Fibroblast of gingiva (primary cell): ENCODE data around the gene SCRN1.

Source experiments
- DNase-seq: peaks from one replicate; pipeline ENCODE4 v3.0.0-alpha.2; 2011; ENCODE audit warnings: low read depth

Gene SCRN1

GRCh38 chr7:29890251-29890650 is 99.3 kb downstream of the SCRN1 start:
- DNase-seq: no peak

DNA sequence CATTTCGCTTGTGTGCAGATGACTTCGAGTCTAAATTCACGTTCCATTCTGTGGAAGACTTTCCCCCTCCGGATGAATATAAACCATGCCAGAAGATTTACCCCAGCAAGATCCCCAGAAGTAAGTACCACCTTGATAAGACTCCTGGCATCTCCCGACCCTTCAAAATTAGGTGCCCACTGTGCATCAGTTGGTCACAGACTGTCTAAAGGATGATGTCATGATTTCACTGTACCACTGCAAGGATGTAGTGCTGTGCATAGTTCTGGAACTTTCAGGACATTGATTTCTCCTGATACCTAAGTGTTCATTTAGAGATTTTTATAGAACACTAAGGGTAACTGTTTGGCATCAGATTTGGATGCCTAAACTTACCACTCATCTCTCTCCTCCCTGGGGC is 100.3 kb downstream of the SCRN1 start:
- no peak for DNase-seq

GRCh38 chr7:29888006-29888405 is 101.6 kb downstream of the SCRN1 start:
- DNase-seq: no peak

DNA sequence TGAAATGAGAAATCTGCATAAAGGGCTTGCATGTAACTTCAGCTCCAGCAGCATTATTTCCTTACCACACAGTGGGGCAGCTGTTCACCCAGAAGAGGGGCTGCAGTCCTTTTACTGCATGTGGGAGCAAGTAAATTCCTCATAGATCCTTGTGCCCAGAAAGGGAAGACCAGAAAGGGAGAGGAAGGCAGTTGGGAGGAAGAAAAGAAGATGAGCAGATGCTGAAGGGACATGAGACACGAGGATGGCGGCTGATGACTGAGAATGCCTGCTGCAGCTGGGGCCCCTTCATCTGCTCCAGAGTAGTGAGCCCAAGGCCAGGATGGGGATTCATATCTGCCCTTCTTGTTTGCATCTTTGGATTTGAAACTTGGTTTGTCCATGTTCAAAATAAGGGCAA is 102.8 kb downstream of the SCRN1 start:
- no peak for DNase-seq

DNA sequence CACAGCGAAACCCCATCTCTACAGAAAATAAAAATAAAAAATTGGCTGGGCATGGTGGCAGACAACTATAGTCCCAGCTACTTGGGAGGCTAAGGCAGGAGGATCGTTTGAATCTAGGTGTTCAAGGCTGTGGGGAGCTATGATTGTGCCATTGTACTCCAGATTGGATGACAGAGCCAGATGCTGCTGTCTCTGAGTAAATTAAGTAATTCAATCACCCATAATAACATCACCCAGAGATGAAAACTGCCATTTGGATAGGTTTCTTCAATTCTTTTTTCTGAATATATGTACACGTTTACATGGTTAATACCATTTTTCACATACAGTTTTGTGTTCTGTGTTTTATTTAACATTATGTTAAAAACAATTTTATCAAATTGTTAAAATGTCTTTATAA is 104.0 kb downstream of the SCRN1 start:
- no peak for DNase-seq

DNA sequence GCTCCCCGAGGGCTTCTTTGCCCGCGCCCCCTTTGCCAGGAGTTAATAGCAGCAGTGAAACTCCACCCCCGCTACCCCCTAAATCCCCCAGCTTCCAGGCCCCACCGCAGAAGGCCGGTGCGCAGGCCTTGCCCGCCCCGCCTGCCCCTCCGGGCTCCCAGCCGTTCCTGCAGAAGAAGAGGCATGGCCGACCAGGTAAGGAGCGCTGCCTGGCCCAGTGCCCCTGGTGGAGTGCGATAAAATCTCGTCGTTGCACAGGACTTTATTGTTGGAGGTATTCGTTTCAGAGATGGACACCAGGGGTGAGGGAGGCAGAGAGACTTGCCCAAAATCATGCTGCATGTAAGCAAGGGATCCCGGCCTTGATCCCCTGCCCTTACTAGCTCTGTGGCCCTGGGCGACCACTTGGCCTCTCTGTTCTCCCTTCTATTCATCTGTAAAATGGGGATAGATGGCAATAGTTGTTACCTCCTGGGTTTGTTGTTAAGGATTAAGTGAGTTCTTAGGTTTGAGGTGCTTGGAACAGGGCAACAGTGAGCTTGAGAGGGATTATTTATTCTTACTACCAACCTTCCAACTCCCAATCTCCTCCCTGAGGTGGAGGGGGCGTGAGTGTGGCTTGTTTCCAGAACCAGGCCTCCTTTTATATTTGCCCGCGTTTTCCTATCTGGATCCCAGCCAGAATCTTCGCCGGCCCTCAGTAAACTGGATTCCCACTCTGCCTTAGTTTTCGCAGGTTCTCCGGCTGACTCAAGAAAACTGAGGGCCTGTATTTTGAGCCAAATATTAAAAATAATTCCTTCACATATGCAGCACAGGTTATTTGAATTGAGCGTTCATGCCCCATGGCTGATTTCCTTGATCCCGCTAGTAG is 105.0 kb downstream of the SCRN1 start:
- no peak for DNase-seq

- DNase-seq: no peak
These were observed 105.9 kb downstream of the SCRN1 start for GRCh38 chr7:29883462-29884398.

GRCh38 chr7:29882481-29882880 is 107.1 kb downstream of the SCRN1 start:
- no peak for DNase-seq

- no peak for DNase-seq
These were observed 107.9 kb downstream of the SCRN1 start for GRCh38 chr7:29881724-29882123.

- peak; percentile 46 for DNase-seq
These were observed 110.0 kb downstream of the SCRN1 start for GRCh38 chr7:29879609-29880008.

- peak; percentile 24 for DNase-seq
These were observed 111.4 kb downstream of the SCRN1 start for GRCh38 chr7:29878081-29878688.

- no peak for DNase-seq
These were observed 112.4 kb downstream of the SCRN1 start for GRCh38 chr7:29877196-29877595.

DNA sequence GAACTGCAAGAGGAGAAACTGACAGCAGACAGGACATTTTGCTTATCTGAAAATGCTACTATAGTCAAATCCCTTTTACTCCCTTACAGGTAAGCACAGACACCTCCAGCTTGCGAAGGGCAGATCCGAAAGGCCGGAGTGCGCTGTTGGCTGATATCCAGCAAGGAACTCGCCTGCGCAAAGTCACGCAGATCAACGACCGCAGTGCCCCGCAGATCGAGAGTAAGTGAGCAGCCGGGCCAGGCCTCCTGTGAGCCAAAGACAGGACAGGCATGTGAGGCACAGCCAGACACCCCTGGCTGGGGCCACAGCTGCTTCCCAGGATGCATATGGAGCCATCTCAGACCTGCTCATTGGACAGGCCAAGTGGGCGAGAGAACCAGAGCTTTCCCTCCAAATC is 113.9 kb downstream of the SCRN1 start:
- DNase-seq: no peak

DNA sequence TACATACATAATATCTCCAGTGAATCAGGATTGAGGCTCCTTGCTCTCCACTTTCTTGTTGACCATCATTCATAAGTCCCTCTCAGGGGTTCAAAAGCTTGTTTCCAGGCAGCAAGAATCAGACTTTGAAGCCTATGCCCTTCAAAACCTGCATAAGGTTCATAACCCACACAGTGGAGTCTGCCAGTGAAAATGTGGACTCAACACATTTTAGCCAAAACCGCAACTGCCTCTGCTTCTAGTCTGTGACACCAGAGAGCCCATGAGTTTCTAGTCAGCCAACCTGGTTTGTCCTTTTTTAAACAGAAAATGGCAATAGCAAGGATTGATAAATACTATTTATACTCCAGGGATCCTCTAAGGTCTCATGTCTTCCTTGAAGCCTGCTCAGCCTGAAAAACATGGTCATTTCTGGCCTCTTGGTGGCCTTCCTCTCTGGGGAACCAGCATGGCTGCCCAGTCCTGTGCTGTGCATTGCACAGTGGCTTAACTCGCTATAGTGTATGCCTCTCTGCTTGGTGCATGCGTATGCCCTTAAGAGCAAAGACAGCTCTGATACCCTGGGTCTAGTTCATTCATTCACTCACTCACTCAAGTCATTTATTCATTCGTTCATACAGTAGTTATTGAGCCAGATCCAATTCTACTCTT is 115.8 kb downstream of the SCRN1 start:
- DNase-seq: no peak

GRCh38 chr7:29871787-29872398 is 117.7 kb downstream of the SCRN1 start:
- peak; percentile 46 for DNase-seq
